A549 (cell line): ENCODE data around the gene RNASE2. TPM values are rescaled to one million over a fixed set of nuclear protein-coding genes. Genes with fewer than 3 reads are reported as not detected.
A peak's percentile ranks its signal among the peaks of the same experiment; 100 is the strongest.
"Not testable (repeated sequence)": the region's sequence is repeated elsewhere in the genome, so short reads cannot be mapped to it uniquely, and the experiment has no call there.

Experiments used
- ATAC-seq, 2 experiments: fragments of 200-7000 bp in 1 of 2; fragments of >200 bp in 1 of 2; cut with Nextera tagmentation in 1 of 2; cut with Tn5 transposase in 1 of 2; 3 replicates each; pipeline versions ENCODE4 v1.8.0 to v1.9.1; 2018 to 2020; ENCODE audit warnings: mild to moderate bottlenecking in 1 of 2, moderate library complexity in 1 of 2
- CTCF ChIA-PET: fragments of 300-600 bp; sonication (Branson Sonifier 250); formaldehyde crosslinking; extraction: SDS; loops from one replicate; lab custom pipeline; 2021; ENCODE audit warnings: antibody characterized with exemption, inconsistent platforms; lab: Yijun Ruan, JAX
- POLR2A ChIA-PET: fragments of 350-600 bp; formaldehyde crosslinking; extraction: SDS; loops from one replicate; lab custom pipeline; 2021; ENCODE audit warnings: antibody characterized with exemption, inconsistent platforms; lab: Yijun Ruan, JAX
- DNase-seq, 2 experiments: peaks; one replicate each; pipeline versions ENCODE4 v3.0.0 to v3.0.0-alpha.2; 2011 to 2016; ENCODE audit warnings: low read depth in 1 of 2, low spot score in 1 of 2
- FAIRE-seq: peaks from 2 replicates; lab custom pipeline; 2011; peaks lifted over from hg19 to GRCh38; lab: Jason Lieb, UNC
- H3K27ac ChIP-seq, 2 experiments: fragments of >200 bp; sonication (Bioruptor Twin); formaldehyde crosslinking; 3 replicates each; pipeline ENCODE4 v1.5.1; 2016 to 2017
- H3K4me1 ChIP-seq: fragments of >200 bp; sonication (Bioruptor Twin); formaldehyde crosslinking; 3 replicates; pipeline ENCODE4 v1.6.1; 2016
- H3K4me2 ChIP-seq: fragments of >200 bp; sonication (Bioruptor Twin); formaldehyde crosslinking; 3 replicates; pipeline ENCODE4 v1.6.1; 2016
- H3K4me3 ChIP-seq: fragments of >200 bp; sonication (Bioruptor Twin); formaldehyde crosslinking; 3 replicates; pipeline ENCODE4 v1.5.1; 2016
- H3K9me3 ChIP-seq: fragments of >200 bp; sonication (Bioruptor Twin); formaldehyde crosslinking; 3 replicates; pipeline ENCODE4 v1.6.1; 2016
- CEBPB ChIP-seq, 2 experiments: fragments of >200 bp in 1 of 2; sonication (Bioruptor Twin) in 1 of 2; formaldehyde crosslinking in 1 of 2; IDR thresholded peaks; 2 replicates each; pipeline ENCODE4 v1.6.1; 2012 to 2016
- CTCF ChIP-seq: fragments of >200 bp; sonication (Bioruptor Twin); formaldehyde crosslinking; IDR thresholded peaks from 3 replicates; pipeline ENCODE4 v1.5.1; 2016
- EHF ChIP-seq: fragments of 250-450 bp; sonication (Bioruptor Pico); IDR thresholded peaks from 2 replicates; pipeline ENCODE4 v1.5.0; 2020; ENCODE audit warnings: mild to moderate bottlenecking
- EHMT2 ChIP-seq: fragments of 200-600 bp; sonication (generic); IDR thresholded peaks from 2 replicates; pipeline ENCODE4 v1.6.1; 2016; ENCODE audit warnings: antibody characterized with exemption, low read depth, mild to moderate bottlenecking, moderate library complexity
- HES2 ChIP-seq: fragments of >200 bp; sonication (Bioruptor Twin); formaldehyde crosslinking; IDR thresholded peaks from 2 replicates; pipeline ENCODE4 v1.6.1; 2016
- HEYL ChIP-seq: fragments of 250-450 bp; sonication (Bioruptor Pico); IDR thresholded peaks from 2 replicates; pipeline ENCODE4 v1.8.0; 2021; ENCODE audit warnings: mild to moderate bottlenecking, moderate library complexity
- HOXA7 ChIP-seq: fragments of 250-450 bp; sonication (Bioruptor Pico); IDR thresholded peaks from 2 replicates; pipeline ENCODE4 v1.5.0; 2020; ENCODE audit warnings: mild to moderate bottlenecking, moderate library complexity
- HOXB13 ChIP-seq: fragments of 250-450 bp; sonication (Bioruptor Pico); IDR thresholded peaks from 2 replicates; pipeline ENCODE4 v1.5.0; 2020; ENCODE audit warnings: low read depth, mild to moderate bottlenecking, moderate library complexity
- PHF8 ChIP-seq: fragments of 200-600 bp; sonication (generic); IDR thresholded peaks from 2 replicates; pipeline ENCODE4 v1.6.1; 2016; ENCODE audit warnings: low read depth, mild to moderate bottlenecking, antibody characterized with exemption, moderate library complexity, borderline replicate concordance
- RAD21 ChIP-seq, 2 experiments: fragments of >200 bp in 1 of 2; sonication (Bioruptor Twin) in 1 of 2; formaldehyde crosslinking in 1 of 2; IDR thresholded peaks in 1 of 2; conservative IDR thresholded peaks in 1 of 2; 2 replicates in 1 of 2; 3 replicates in 1 of 2; pipeline ENCODE4 v1.6.1; 2012 to 2018; ENCODE audit warnings: inconsistent platforms in 1 of 2
- TFCP2L1 ChIP-seq: fragments of 250-450 bp; sonication (Bioruptor Pico); IDR thresholded peaks from 2 replicates; pipeline ENCODE4 v1.5.0; 2021; ENCODE audit warnings: mild to moderate bottlenecking
- WGBS: methylation state at CpG from one replicate; pipeline ENCODE4 v1.1.6; 2017; ENCODE audit errors: missing lambda C conversion rate; 5-methylcytosine and 5-hydroxymethylcytosine counted together
- polyA plus RNA-seq, 4 experiments: library from polyadenylated mRNA; depleted of rRNA in 3 of 4; stranded (reverse); fragments of >200 nt; fragmentation: RNase III in 1 of 4; extraction: RNeasy Plus Mini Kit Qiagen cat#74134 plus additional on column Dnase treatment in 1 of 4; gene quantifications; 2 replicates in 3 of 4; 3 replicates in 1 of 4; pipeline ENCODE4 v1.2.3, GENCODE V29; 2011 to 2017

The RNASE2 gene
- polyA plus RNA-seq, 2 of the 4 experiments (the other 2 are of a cell fraction), result not detected

DNA sequence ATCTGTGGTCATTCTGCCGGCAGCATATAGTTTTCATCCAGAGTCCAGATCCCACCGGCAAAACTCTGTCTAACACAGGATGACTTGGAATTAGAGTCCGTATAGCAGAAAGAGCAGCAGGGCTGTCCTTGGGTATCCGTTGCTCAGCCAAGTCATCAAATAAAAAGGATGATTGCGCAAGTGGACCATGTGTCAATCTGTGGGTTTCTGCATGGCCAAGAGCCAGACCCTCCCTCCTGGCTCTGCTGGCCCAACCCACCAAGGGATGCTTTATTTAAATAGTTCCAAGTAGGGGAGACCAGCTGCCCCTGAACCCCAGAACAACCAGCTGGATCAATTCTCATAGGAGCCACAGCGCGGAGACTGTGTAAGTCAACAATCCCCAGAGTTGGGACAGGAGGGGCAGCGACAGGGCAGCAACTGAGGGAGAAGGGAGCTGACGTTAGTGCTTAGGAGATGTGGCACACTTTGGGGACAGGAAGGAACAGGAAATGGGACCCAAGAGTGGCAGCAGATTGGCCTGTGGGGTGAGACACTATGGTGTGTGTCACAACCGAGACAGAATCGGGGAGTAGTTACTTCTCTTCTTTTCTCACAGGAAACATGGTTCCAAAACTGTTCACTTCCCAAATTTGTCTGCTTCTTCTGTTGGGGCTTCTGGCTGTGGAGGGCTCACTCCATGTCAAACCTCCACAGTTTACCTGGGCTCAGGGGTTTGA is 36.1 kb upstream of the RNASE2 start:
- TF ChIP-seq CEBPB (IDR thresholded peaks at IDR 0.05), result peak; percentile 22 to 29; a peak in 2 of 4 replicates
- DNase-seq, ATAC-seq, FAIRE-seq, H3K4me2 ChIP-seq, H3K9me3 ChIP-seq, POLR2A ChIA-PET, H3K4me1 ChIP-seq, H3K4me3 ChIP-seq, H3K27ac ChIP-seq: not testable (repeated sequence)
- CTCF ChIA-PET, result interaction anchor here (2.1 kb wide), 1 partner anchor 52 kb away, joined by 6 read pairs; no protein-coding TSS in a partner anchor
- 59% methylated on average over 11 of the region's 11 CpGs for WGBS

- H3K4me2 ChIP-seq, H3K4me1 ChIP-seq, H3K9me3 ChIP-seq, DNase-seq, H3K4me3 ChIP-seq, H3K27ac ChIP-seq, ATAC-seq, FAIRE-seq, POLR2A ChIA-PET: not testable (repeated sequence)
- WGBS, result 0% methylated on average over 2 of the region's 2 CpGs
- CTCF ChIA-PET, result interaction anchor here (0.8 kb wide), 1 partner anchor 430 kb away, joined by 3 read pairs; no protein-coding TSS in a partner anchor
These were observed 31.5 kb upstream of the RNASE2 start for GRCh38 chr14:20923766-20924297.

DNA sequence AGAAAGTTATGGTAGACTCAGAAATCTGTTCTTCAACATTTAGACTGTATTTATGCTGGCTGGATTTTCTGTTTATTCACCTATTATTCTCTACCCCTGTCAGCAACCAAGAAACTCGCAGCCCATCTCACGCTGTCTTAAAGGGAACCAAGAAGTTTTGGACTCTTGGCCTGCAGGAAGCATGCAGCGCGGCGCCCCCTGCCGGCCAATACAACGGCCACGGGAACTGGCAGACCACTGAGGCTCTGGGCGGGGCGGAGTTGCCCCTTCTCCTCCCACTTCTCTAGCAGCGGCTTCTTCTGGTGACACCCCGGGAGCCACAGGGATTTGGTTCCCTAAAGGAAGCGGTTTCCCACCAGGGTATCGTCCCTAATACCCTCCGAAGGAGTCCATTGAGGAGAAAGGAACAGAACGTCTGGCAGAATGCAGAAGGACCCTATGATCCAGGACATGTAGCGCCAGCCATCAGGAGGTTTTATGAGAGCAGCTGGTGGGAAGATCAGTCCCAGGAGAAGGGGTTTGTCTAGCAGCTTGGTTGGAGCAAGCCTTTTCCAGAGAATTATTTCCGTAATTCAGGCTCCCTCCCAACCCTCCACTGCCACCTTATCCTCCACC is 21.0 kb upstream of the RNASE2 start:
- no peak overlapping the region for H3K4me3 ChIP-seq
- CTCF ChIA-PET, result interaction anchor here (1.0 to 1.5 kb wide), 2 partner anchors 61 to 98 kb away, joined by 3 read pairs; no protein-coding TSS in a partner anchor
- H3K4me2 ChIP-seq, result no peak overlapping the region
- H3K9me3 ChIP-seq, result no peaks in the 10 kb centered on the region
- FAIRE-seq, result no peak
- TF ChIP-seq HOXB13 (no peak), EHMT2 (no peak), RAD21 (conservative IDR thresholded peaks at IDR 0.05 in 1 of 2, IDR thresholded peaks at IDR 0.05 in 1 of 2) (peak in 1 of 2 experiments; percentile 21; a peak in 1 of 5 replicates), EHF (no peak), HES2 (no peak), CTCF (peak; percentile 30; the same call in 1 of the 3 replicates), HOXA7 (CRISPR knock-in tag) (no peak), CEBPB (IDR thresholded peaks at IDR 0.05) (no peak), PHF8 (no peak), TFCP2L1 (CRISPR knock-in tag) (no peak)
- TF ChIP-seq, all 56 proteins: peak for 2
- ATAC-seq (peak in 1 of 2 experiments; percentile 88; a peak in 3 of 6 replicates), DNase-seq (peak; percentile 19 to 48)
- WGBS, result 28% methylated on average over 15 of the region's 18 CpGs
- Histone ChIP-seq H3K4me1 (no peaks in the 10 kb centered on the region), H3K27ac (no peak overlapping the region)
- POLR2A ChIA-PET, result no interaction called here

DNA sequence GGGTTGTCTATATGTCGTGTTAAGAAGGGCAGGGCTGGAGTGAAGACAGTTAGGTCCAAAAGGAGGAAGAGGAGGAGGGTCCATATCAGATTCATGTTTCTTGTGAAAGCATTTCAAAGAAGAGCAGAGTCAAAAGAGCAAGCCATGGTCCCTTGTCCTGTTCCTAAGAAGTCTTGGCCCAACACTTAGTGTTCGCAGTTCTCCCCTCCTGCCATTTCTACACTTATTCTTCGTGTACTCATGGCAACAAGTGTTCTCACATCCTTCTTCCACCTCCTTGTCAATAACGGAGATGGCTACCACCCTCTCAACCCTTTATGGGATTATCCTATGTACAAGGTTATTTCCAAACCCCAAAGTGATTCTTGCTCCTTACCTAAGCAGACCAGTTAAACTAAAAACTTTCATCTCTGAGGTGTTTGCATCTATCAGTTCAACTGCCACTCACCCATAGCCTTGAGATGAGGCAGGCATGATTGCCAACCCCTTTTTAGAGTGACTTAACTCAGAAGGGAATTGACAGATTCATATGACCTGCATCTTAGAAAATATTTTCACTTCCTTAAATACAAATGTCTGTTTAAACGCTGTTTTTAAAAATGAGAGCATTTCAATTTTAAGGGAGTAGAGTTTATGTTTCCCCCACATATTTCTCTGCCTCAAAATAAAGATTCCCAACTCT is 19.8 kb upstream of the RNASE2 start:
- no peaks in the 10 kb centered on the region for H3K4me1 ChIP-seq
- H3K27ac ChIP-seq, result no peak overlapping the region
- TF ChIP-seq HEYL (CRISPR knock-in tag), result no peak
- H3K9me3 ChIP-seq, result no peaks in the 10 kb centered on the region
- ChIA-PET CTCF (no interaction called here), POLR2A (no interaction called here)
- H3K4me2 ChIP-seq, result no peak overlapping the region
- FAIRE-seq (no peak), ATAC-seq (no peak), DNase-seq (no peak)
- 50% methylated on average over 5 of the region's 5 CpGs for WGBS
- H3K4me3 ChIP-seq, result no peak overlapping the region

DNA sequence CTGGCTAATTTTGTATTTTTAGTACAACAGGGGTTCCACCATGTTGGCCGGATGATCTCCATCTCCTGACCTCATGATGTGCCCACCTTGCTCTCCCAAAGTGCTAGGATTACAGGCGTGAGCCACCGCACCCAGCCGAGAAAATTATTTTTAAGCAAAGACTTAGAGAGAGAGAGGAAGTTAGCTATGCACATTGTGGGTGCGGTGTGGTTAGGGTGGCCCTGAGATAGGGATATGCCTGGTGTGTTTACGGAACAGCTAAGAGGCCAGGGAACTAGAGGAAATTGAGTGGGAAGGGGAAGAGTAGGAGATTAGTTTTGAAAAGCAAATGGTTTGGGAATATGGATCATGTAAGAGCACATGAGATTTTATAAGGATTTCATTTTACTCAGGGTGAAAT is 10.1 kb upstream of the RNASE2 start:
- H3K27ac ChIP-seq, CTCF ChIA-PET, H3K4me3 ChIP-seq, DNase-seq, POLR2A ChIA-PET, H3K4me2 ChIP-seq, ATAC-seq, H3K9me3 ChIP-seq, H3K4me1 ChIP-seq, FAIRE-seq: not testable (repeated sequence)
- 50% methylated on average over 6 of the region's 6 CpGs for WGBS

DNA sequence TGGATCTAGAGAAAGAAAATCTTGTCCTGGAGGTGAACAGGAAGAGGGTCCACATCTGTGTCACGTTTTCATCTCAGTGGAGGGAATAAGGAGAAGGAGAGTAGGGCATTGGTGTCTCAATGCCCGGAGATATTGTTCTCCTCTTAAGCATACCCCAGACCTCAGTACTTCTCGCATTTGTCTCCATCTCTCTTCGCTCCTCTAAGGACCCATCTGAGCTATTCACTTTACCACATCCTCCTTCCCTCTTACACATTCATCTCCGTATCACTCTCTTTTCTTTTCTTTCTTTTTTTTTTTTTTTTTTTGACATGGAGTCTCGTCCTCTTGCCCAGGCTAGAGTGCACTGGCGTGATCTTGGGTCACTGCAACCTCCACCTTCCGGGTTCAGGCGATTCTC is 8.6 kb upstream of the RNASE2 start:
- FAIRE-seq, CTCF ChIA-PET, H3K4me3 ChIP-seq, POLR2A ChIA-PET, H3K9me3 ChIP-seq, H3K27ac ChIP-seq, ATAC-seq, H3K4me2 ChIP-seq, DNase-seq, H3K4me1 ChIP-seq: not testable (repeated sequence)
- 19% methylated on average over 6 of the region's 9 CpGs for WGBS

DNA sequence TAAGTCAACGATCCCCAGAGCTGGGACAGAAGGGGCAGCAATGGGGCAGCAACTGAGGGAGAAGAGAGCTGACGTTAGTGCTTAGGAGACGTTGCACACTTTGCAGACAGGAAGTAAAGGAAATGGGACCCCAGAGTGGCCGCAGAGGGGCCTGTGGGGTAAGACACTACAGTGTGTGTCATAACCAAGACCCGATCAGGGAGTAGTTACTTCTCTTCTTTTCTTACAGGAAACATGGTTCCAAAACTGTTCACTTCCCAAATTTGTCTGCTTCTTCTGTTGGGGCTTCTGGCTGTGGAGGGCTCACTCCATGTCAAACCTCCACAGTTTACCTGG is 219 bp downstream of the RNASE2 start:
- H3K4me1 ChIP-seq, CTCF ChIA-PET, ATAC-seq, H3K9me3 ChIP-seq, H3K27ac ChIP-seq, H3K4me3 ChIP-seq, POLR2A ChIA-PET, FAIRE-seq, DNase-seq, H3K4me2 ChIP-seq: not testable (repeated sequence)
- WGBS, result 18% methylated on average over 5 of the region's 5 CpGs
